GM18870 (cell line): Measurements from ENCODE around the gene ZSWIM3.
"Not testable (repeated sequence)": the region's sequence is repeated elsewhere in the genome, so short reads cannot be mapped to it uniquely, and the experiment has no call there.

Experiments used
- ATAC-seq: cut with Tn5 transposase; IDR thresholded peaks from one replicate; pipeline ENCODE4 v1.9.1; 2021; ENCODE audit warnings: moderate library complexity; ENCODE audit not compliant: unreplicated experiment

Gene ZSWIM3

GRCh38 chr20:45859916-45860315 lies 2.5 kb downstream of the ZSWIM3 start:
- no peak for ATAC-seq

- no peak for ATAC-seq
Observed at GRCh38 chr20:45860560-45861220, 3.3 kb downstream of the ZSWIM3 start.

DNA sequence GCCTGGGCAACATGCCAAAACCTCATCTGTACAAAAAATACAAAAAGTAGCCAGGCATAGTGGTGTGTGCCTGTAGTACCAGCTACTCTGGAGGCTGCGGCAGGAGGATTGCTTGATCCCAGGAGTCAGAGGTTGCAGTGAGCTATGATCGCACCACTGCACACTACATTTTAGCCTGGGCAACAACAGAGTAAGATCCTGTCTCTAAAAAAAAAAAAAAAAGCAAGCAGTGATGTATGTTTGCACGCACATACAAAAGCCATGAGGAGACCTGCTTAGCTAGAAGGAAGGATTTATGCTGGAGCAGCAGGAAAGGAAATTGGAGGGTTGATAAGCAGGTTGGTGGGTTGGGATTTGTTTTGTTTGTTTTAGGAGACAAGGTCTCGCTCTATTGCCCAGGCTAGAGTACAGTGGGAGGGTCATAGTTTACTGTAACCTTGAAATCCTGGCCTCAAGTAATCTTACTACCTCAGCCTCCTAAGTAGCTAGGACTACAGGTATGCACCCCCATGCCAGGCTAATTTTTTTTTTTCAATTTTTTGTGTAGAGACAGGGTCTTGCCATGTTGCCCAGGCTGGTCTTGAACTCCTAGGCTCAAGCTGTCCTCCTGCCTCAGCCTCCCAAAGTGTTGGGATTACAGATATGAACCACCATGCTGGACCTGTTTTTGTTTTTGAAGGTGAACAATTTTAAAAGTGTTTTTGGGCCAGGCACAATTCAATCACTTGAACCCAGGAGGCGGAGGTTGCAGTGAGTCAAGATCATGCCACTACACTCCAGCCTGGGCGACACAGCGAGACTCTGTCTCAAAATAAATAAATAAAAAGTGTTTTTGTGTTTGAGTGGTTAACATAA lies 4.0 kb downstream of the ZSWIM3 start:
- no peak for ATAC-seq

DNA sequence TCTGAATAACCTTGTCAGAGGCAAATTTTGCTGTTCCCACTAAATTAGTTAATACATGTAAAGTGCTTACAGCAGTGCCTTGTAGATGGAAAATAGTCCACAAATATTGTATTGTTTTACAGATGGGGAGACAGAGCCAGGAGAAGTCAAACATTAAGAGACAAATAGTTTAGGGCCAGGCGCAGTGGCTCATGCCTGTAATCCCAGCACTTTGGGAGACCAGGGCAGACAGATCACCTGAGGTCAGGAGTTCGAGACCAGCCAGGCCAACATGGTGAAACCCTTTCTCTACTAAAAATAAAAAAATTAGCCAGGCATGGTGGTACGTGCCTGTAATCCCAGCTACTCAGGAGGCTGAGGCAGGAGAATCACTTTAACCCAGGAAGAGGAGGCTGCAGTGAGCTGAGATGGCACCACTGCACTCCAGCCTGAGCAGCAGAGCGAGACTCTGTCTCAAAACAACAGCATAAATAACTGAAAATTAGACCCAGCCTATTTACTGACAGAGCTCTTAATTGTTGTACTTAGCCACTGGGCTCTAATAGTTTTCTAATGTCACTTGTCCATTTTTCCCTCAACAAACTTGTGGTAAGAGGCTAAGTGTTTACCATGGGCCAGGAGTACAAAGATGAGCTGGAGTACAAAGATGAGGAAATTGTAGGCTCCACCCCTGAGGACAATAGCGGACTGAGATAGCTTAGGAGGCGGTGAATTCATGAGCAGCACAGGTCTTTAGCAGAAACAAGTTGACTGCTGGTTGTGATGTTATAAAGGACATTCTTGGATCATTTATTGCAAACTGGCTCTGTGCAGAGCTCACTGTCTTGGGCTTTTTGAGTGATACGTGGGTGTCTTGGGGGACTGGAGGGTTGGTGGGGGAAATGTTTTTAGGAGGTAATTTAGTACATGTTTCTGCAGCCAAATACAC lies 6.4 kb downstream of the ZSWIM3 start:
- no peak for ATAC-seq

- ATAC-seq = no peak
Observed at GRCh38 chr20:45866454-45866853, 9.0 kb downstream of the ZSWIM3 start.

DNA sequence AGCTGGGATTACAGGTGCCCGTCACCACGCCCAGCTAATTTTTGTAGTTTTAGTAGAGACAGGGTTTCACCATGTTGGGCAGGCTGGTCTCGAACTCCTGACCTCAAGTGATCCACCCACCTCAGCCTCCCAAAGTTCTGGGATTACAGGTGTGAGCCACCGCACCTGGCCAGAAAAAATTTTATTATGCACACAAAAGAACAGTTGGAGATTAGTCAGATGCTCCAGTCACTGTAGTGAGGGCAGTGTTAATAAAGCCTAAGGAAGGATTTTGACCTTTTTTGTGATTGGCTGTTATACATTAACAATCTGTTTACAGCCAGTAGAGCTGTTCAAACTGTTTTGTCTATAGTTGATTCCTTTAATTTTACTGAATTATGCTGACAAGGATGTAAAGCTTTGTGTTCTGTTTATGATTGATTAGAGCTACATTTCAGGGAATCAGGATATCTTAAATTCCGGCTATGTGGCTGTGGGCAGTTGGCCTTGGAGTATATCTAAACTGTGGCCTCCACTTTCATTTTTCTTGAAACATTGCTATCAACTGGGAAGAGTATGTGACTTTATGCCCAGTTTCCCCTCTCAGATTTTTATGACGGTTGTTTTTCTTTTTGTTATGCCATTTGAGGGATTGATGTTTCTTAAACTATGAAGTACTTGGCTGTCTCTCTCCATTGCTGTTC lies 9.9 kb downstream of the ZSWIM3 start:
- no peak for ATAC-seq

- no peak for ATAC-seq
Observed at GRCh38 chr20:45867819-45868176, 10.4 kb downstream of the ZSWIM3 start.

- ATAC-seq = no peak
Observed at GRCh38 chr20:45872626-45873025, 15.2 kb downstream of the ZSWIM3 start.

DNA sequence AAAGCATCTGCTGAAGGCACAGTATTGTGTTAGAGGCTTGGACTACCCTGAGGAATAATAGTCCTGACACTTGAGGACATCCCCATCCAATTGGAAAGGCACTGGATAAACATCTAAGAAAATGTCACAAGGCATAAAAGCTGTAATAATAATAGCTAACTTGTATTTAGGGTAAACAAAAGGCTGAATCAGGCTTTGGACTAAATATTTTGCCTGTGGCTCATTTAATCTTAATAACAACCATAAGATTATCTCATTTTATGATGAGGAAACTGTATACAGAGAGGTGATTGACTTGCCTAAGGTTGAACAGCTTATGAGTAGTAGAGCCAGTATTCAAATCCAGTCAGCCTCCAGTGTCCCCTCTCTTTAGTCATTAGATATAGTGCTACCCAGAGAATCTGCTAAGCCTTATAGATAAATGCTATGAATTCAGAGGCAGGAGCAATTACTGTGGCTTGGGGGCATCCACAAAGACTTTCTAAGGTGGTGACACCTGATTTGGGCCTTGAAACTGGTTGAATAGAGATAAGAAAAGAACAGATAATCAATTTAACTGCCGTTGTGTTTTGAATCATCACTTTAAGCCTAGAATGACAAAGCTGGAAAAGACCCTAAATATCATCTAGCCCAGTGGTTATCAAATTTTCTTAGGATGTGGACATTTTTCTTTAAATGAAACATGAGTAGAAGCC lies 16.1 kb downstream of the ZSWIM3 start:
- no peak for ATAC-seq

GRCh38 chr20:45874104-45874481 lies 16.7 kb downstream of the ZSWIM3 start:
- ATAC-seq = not testable (repeated sequence)

GRCh38 chr20:45874576-45874975 lies 17.2 kb downstream of the ZSWIM3 start:
- no peak for ATAC-seq

DNA sequence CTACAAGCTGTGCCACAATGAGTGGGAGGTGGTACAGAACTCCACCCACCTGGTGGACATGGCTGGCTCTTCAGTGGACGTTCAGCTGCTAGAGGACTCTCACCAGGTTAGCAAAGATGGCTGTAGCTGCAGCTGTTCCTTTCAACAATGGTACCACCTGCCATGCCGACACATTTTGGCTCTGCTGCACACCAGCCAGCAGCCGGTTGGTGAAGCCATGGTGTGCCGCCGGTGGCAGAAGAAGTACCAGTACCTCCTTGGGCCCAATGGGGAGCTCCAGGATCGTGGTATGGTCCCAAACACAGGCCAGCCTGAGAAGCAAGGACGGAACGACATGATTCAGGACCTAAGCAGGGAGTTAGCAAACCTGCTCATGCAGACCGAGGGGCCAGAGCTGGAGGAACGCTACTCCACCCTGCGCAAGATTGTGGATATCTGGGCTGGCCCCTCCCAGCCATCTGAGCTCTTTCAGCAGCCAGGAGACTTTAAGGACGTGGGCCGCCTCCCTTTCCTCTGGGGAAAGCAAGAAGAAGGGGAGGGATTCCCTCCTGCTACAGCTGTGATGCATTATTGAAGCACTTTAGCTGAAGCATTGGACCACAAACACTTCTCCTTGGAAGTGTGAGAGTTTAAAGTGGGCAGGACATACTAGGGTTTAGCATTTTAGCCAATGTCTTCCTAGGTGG lies 20.8 kb downstream of the ZSWIM3 start:
- ATAC-seq = no peak

DNA sequence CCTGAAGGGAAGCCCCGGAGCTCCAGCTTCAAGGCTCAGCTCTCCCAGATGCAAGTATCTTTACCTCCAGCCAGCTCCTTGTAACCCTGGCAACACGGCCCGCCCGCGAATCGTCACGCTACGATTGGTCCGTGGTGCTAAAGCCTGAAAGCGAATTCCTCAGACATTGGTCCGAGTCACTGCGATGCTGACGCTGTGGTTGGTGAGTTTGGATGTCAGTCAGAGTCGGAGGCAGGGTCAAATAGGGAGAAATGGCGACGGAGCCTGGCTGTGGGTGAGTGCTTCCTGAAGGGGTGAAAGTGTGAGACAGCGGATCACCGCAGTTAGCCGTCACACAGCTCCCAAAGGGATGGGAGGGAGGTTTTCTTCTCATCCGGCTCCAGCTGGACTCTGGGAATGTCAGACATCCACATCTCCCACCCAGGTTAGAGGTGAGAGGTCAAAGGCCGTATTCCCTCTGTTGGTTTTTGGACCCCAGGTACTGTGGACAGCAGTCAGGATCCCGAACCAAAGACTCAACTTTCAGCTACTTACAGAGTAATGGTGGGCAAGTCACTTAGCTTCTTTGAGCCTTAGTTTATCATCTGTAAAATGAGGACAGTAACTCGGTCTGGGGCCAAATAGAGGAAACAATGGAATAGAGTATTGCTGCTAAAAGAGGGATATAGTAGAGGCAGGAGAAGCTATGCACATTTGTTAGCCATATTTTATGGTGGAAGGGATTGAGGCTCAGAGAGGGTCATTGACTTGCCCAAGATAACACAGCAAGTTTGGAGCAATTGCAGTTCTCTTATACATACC lies 23.8 kb downstream of the ZSWIM3 start, which contains the start of gene ZSWIM1:
TSS of gene ZSWIM1 (plus strand) at position 240 of the 801 bp plus-strand sequence. CDS start 1,366 bp downstream, outside the sequence.
- peak; percentile 96 for ATAC-seq

DNA sequence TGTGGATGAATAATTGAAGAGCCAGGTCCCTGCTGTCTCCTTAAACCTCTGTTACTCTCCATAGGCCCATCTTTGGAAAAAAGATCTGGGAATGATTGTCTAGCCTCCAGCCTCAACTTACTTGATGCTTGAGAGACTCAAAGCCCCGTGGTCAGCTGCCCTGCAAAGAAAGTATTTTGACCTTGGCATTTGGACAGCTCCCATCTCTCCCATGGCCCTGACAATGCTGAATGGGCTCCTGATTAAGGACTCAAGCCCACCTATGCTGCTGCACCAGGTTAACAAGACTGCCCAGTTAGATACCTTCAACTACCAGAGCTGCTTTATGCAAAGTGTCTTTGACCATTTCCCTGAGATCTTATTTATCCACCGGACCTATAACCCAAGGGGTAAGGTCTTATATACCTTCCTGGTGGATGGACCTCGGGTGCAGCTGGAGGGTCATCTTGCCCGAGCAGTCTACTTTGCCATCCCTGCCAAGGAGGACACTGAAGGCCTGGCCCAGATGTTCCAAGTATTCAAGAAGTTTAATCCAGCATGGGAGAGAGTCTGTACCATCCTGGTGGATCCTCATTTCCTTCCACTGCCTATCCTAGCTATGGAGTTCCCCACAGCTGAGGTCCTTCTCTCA lies 25.2 kb downstream of the ZSWIM3 start:
- no peak for ATAC-seq

DNA sequence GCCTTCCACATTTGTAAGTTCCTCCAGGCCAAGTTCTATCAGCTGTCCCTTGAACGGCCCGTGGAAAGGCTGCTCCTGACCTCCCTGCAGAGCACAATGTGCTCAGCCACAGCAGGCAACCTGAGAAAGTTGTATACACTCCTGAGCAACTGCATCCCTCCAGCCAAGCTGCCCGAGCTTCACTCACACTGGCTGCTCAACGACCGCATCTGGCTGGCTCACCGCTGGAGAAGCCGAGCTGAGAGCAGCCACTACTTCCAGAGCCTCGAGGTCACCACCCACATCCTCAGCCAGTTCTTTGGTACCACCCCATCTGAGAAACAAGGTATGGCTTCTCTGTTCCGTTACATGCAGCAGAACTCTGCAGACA lies 25.7 kb downstream of the ZSWIM3 start:
- ATAC-seq = no peak

DNA sequence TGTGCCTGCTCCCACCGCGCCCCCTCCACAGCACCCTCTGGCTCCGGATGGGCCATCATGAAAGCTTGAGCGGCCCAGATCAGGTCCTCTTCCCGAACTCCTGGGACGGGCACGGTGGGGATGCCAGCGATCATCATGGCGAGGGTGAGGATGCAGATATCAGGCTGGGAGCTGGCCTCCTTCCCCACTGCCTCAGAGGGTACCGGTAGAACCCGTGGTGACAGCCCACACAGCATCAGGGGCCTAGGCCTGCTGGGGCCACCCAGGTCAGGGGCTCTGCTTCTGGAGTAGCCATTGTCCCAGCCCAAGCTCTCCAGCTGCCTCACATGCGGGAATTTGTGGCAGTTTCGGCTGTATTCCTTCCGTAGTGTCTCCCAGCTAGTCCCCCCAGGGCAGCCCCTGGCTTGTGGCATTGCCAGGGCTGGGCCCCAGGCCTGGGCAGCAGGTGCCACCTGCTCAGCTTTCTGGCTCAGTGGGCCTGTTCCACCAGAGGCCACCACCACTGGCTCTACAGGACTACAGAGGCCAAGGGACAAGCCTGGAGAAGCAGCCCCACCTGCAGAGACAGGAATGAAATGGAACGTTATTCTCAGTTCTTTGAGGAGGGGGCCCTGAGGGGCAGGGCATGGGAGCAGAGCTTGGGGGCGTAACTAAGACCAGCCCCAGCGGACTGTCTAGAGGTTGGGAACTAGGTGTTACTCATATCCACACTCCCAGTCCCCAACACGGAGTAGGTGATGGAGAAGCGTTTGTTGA lies 29.4 kb downstream of the ZSWIM3 start:
- ATAC-seq = no peak

- no peak for ATAC-seq
Observed at GRCh38 chr20:45887346-45887715, 29.9 kb downstream of the ZSWIM3 start, which contains the start of gene SPATA25. Gene SPATA25, minus strand, starts transcription at chr20:45887622. Its CDS starts 32 bp downstream, at chr20:45887590.

DNA sequence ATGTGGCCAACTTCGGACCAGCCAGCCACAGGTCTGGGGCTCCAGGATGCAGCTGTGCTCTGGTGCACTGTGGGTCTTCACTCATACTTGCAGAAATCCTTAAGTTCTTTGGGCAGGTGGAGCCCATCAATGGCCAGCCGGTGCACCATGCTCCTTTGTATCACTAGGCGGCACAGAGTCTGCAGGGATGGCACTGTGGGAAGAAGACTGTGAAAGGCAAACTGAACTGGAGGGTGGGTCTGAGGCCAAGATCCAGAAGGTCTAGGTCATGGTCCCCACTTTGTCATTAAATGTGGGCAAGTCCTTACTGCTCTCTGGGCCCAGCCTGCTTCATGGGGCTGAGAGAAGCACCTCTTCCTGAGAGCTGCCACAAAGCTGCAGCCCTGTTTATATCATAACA lies 31.3 kb downstream of the ZSWIM3 start:
- no peak for ATAC-seq
